Liver (tissue), 9 donors: ENCODE data around the gene CFAP77. TPM values are rescaled to one million over a fixed set of nuclear protein-coding genes. Genes with fewer than 3 reads are reported as not detected.

Experiments
- DNase-seq: peaks from one replicate; pipeline ENCODE4 v3.0.0-alpha.2; 2017; ENCODE audit warnings: low spot score
- H3K27ac ChIP-seq, 2 donors: one replicate each; pipeline ENCODE4 v1.7.0; 2013; ENCODE audit warnings: inconsistent platforms in 2 of 2, low read length in 2 of 2, control low read depth in 1 of 2, low read depth in 1 of 2, mild to moderate bottlenecking in 1 of 2
- H3K27me3 ChIP-seq, 4 donors: one replicate each; pipeline versions ENCODE4 v1.6.1 to v1.7.0; 2013; ENCODE audit warnings: low read length in 3 of 4, inconsistent platforms in 1 of 4, mild to moderate bottlenecking in 1 of 4, moderate library complexity in 1 of 4; ENCODE audit not compliant: control insufficient read depth in 4 of 4, insufficient read depth in 4 of 4
- H3K36me3 ChIP-seq, 4 donors: one replicate each; pipeline versions ENCODE4 v1.6.1 to v1.7.0; 2013; ENCODE audit warnings: low read length in 3 of 4, mild to moderate bottlenecking in 3 of 4, low read depth in 1 of 4, moderate library complexity in 1 of 4; ENCODE audit not compliant: control insufficient read depth in 4 of 4, insufficient read depth in 3 of 4
- H3K4me1 ChIP-seq, 4 donors: one replicate each; pipeline versions ENCODE4 v1.6.1 to v1.7.0; 2013; ENCODE audit warnings: low read length in 3 of 4, mild to moderate bottlenecking in 3 of 4, moderate library complexity in 1 of 4; ENCODE audit not compliant: control insufficient read depth in 4 of 4, insufficient read depth in 4 of 4
- H3K4me3 ChIP-seq, 3 donors: one replicate each; pipeline versions ENCODE4 v1.6.1 to v1.7.0; 2013; ENCODE audit warnings: low read length in 3 of 3, control low read depth in 1 of 3, low read depth in 1 of 3, mild to moderate bottlenecking in 1 of 3
- H3K9ac ChIP-seq, 2 donors: one replicate each; pipeline ENCODE4 v1.7.0; 2013; ENCODE audit warnings: low read length in 2 of 2, mild to moderate bottlenecking in 2 of 2, moderate library complexity in 2 of 2, control low read depth in 1 of 2, low read depth in 1 of 2
- H3K9me3 ChIP-seq, 4 donors: one replicate each; pipeline versions ENCODE4 v1.6.1 to v1.7.0; 2013; ENCODE audit warnings: low read length in 3 of 4; ENCODE audit not compliant: control insufficient read depth in 4 of 4
- EGR1 ChIP-seq, 2 donors: IDR thresholded peaks; 2 replicates each; pipeline ENCODE4 v1.6.1; 2016 to 2018; ENCODE audit warnings: antibody characterized with exemption in 2 of 2, low read depth in 2 of 2
- FOXA1 ChIP-seq: IDR thresholded peaks from 2 replicates; pipeline ENCODE4 v1.6.1; 2016; ENCODE audit warnings: antibody characterized with exemption
- FOXA2 ChIP-seq: IDR thresholded peaks from 2 replicates; pipeline ENCODE4 v1.6.1; 2016; ENCODE audit warnings: antibody characterized with exemption
- HNF4A ChIP-seq, 2 donors: conservative IDR thresholded peaks; 2 replicates each; pipeline ENCODE4 v1.6.1; 2016; ENCODE audit warnings: antibody characterized with exemption in 2 of 2, mild to moderate bottlenecking in 2 of 2
- HNF4G ChIP-seq: IDR thresholded peaks from 2 replicates; pipeline ENCODE4 v1.6.1; 2016; ENCODE audit warnings: antibody characterized with exemption
- JUND ChIP-seq, 2 donors: IDR thresholded peaks; 2 replicates each; pipeline ENCODE4 v1.6.1; 2016; ENCODE audit warnings: antibody characterized with exemption in 2 of 2
- NR2F2 ChIP-seq: IDR thresholded peaks from 2 replicates; pipeline ENCODE4 v1.6.1; 2016; ENCODE audit warnings: antibody characterized with exemption
- RAD21 ChIP-seq, 2 donors: IDR thresholded peaks; 2 replicates each; pipeline ENCODE4 v1.6.1; 2016; ENCODE audit warnings: antibody characterized with exemption in 2 of 2, mild to moderate bottlenecking in 2 of 2
- SP1 ChIP-seq: IDR thresholded peaks from 2 replicates; pipeline ENCODE4 v1.6.1; 2018; ENCODE audit warnings: antibody characterized with exemption, mild to moderate bottlenecking
- TAF1 ChIP-seq: conservative IDR thresholded peaks from 2 replicates; pipeline ENCODE4 v1.6.1; 2016; ENCODE audit warnings: antibody characterized with exemption, mild to moderate bottlenecking
- YY1 ChIP-seq: IDR thresholded peaks from 2 replicates; pipeline ENCODE4 v1.6.1; 2016; ENCODE audit warnings: antibody characterized with exemption, mild to moderate bottlenecking
- WGBS: extraction: QIAGEN DNeasy Blood & Tissue Kit; methylation state at CpG from one replicate; pipeline ENCODE4 v1.1.7; 2013; 5-methylcytosine and 5-hydroxymethylcytosine counted together
- polyA plus RNA-seq, 2 donors: library from polyadenylated mRNA; stranded (reverse) in 1 of 2; unstranded in 1 of 2; fragments of 200-250 nt in 1 of 2; fragments of >200 nt in 1 of 2; fragmentation: Nextera tagmentation in 1 of 2; extraction: Ambion mirVana in 1 of 2; gene quantifications; one replicate each; pipeline versions ENCODE4 v1.2.1 to v1.2.3, GENCODE V29; 2013 to 2015
- total RNA-seq, 2 donors: library from RNA; depleted of rRNA; stranded (reverse); fragments of >200 nt; gene quantifications; one replicate each; pipeline ENCODE4 v1.2.3, GENCODE V29; 2014
- TF ChIP-seq, protein P1 (sequence below): fragments of 150-350 bp; IDR thresholded peaks from 2 replicates; pipeline ENCODE4 v1.5.1; 2017; ENCODE audit warnings: improper control_type of control experiment, low read depth, low read length; ENCODE audit not compliant: missing input control
- TF ChIP-seq, protein P2 (sequence below): IDR thresholded peaks from 2 replicates; pipeline ENCODE4 v1.6.1; 2016; ENCODE audit warnings: antibody characterized with exemption
- TF ChIP-seq, protein P3 (sequence below): IDR thresholded peaks from 2 replicates; pipeline ENCODE4 v1.6.1; 2016; ENCODE audit warnings: antibody characterized with exemption
- TF ChIP-seq, protein P4 (sequence below): IDR thresholded peaks from 2 replicates; pipeline ENCODE4 v1.6.1; 2016; ENCODE audit warnings: antibody characterized with exemption, mild to moderate bottlenecking
- TF ChIP-seq, protein P5 (sequence below): IDR thresholded peaks from 2 replicates; pipeline ENCODE4 v1.6.1; 2016; ENCODE audit warnings: antibody characterized with exemption
- donor health status: healthy.
- donor health status: healthy.
- donor health status: healthy.
- donor health status: healthy.
- donor health status: healthy.

The CFAP77 gene
- total and polyA plus RNA-seq, 4 donors = not detected

DNA sequence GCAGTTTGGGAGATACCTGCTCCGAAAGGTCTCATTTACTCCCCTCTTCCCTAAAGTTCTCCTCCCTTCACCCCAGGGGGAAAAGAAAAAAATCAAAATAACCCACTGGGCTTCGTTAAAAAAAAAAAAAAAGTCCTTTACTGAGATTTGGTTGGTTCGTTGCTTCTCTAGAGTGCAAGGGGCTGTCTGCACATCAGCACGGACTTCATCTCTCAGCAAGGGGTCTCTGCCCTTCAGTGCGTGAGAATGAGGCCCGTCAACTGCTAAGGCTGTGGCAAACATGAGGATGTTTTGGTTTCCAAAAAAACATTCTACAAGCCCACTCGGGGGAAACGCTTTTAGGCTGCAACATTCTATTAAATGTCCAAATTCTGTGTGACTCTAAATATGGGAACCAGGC lies 182.4 kb downstream of the CFAP77 start:
- H3K27ac ChIP-seq = no peak overlapping the region
- no peak overlapping the region for H3K9ac ChIP-seq
- no peak for TF ChIP-seq FOXA1
- no peak for TF ChIP-seq HNF4A (conservative IDR thresholded peaks at IDR 0.05)
- TF ChIP-seq, protein P1, sequence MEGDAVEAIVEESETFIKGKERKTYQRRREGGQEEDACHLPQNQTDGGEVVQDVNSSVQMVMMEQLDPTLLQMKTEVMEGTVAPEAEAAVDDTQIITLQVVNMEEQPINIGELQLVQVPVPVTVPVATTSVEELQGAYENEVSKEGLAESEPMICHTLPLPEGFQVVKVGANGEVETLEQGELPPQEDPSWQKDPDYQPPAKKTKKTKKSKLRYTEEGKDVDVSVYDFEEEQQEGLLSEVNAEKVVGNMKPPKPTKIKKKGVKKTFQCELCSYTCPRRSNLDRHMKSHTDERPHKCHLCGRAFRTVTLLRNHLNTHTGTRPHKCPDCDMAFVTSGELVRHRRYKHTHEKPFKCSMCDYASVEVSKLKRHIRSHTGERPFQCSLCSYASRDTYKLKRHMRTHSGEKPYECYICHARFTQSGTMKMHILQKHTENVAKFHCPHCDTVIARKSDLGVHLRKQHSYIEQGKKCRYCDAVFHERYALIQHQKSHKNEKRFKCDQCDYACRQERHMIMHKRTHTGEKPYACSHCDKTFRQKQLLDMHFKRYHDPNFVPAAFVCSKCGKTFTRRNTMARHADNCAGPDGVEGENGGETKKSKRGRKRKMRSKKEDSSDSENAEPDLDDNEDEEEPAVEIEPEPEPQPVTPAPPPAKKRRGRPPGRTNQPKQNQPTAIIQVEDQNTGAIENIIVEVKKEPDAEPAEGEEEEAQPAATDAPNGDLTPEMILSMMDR = no peak
- no peak for TF ChIP-seq FOXA2
- no peak for TF ChIP-seq TAF1
- TF ChIP-seq EGR1 (IDR thresholded peaks at IDR 0.05; ENCODE audit: low read depth in 2 of 2) = no peak
- TF ChIP-seq, protein P2, sequence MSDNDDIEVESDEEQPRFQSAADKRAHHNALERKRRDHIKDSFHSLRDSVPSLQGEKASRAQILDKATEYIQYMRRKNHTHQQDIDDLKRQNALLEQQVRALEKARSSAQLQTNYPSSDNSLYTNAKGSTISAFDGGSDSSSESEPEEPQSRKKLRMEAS = no peak
- TF ChIP-seq NR2F2 = no peak
- TF ChIP-seq SP1 = no peak
- TF ChIP-seq HNF4G = no peak
- TF ChIP-seq, protein P3, sequence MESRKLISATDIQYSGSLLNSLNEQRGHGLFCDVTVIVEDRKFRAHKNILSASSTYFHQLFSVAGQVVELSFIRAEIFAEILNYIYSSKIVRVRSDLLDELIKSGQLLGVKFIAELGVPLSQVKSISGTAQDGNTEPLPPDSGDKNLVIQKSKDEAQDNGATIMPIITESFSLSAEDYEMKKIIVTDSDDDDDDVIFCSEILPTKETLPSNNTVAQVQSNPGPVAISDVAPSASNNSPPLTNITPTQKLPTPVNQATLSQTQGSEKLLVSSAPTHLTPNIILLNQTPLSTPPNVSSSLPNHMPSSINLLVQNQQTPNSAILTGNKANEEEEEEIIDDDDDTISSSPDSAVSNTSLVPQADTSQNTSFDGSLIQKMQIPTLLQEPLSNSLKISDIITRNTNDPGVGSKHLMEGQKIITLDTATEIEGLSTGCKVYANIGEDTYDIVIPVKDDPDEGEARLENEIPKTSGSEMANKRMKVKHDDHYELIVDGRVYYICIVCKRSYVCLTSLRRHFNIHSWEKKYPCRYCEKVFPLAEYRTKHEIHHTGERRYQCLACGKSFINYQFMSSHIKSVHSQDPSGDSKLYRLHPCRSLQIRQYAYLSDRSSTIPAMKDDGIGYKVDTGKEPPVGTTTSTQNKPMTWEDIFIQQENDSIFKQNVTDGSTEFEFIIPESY = no peak
- TF ChIP-seq, protein P4, sequence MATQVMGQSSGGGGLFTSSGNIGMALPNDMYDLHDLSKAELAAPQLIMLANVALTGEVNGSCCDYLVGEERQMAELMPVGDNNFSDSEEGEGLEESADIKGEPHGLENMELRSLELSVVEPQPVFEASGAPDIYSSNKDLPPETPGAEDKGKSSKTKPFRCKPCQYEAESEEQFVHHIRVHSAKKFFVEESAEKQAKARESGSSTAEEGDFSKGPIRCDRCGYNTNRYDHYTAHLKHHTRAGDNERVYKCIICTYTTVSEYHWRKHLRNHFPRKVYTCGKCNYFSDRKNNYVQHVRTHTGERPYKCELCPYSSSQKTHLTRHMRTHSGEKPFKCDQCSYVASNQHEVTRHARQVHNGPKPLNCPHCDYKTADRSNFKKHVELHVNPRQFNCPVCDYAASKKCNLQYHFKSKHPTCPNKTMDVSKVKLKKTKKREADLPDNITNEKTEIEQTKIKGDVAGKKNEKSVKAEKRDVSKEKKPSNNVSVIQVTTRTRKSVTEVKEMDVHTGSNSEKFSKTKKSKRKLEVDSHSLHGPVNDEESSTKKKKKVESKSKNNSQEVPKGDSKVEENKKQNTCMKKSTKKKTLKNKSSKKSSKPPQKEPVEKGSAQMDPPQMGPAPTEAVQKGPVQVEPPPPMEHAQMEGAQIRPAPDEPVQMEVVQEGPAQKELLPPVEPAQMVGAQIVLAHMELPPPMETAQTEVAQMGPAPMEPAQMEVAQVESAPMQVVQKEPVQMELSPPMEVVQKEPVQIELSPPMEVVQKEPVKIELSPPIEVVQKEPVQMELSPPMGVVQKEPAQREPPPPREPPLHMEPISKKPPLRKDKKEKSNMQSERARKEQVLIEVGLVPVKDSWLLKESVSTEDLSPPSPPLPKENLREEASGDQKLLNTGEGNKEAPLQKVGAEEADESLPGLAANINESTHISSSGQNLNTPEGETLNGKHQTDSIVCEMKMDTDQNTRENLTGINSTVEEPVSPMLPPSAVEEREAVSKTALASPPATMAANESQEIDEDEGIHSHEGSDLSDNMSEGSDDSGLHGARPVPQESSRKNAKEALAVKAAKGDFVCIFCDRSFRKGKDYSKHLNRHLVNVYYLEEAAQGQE = no peak
- WGBS = 77% methylated on average over 8 of the region's 8 CpGs
- H3K27me3 ChIP-seq = peaks cover 0 to 21% (median 5%) of the 10 kb centered on the region in 4 donors
- no peak for DNase-seq
- H3K9me3 ChIP-seq = no peaks in the 10 kb centered on the region
- no peak overlapping the region for H3K4me3 ChIP-seq
- H3K36me3 ChIP-seq = peaks cover 0 to 20% (median 18%) of the 10 kb centered on the region in 4 donors
- peaks cover 0 to 5% (median 2%) of the 10 kb centered on the region in 4 donors for H3K4me1 ChIP-seq

DNA sequence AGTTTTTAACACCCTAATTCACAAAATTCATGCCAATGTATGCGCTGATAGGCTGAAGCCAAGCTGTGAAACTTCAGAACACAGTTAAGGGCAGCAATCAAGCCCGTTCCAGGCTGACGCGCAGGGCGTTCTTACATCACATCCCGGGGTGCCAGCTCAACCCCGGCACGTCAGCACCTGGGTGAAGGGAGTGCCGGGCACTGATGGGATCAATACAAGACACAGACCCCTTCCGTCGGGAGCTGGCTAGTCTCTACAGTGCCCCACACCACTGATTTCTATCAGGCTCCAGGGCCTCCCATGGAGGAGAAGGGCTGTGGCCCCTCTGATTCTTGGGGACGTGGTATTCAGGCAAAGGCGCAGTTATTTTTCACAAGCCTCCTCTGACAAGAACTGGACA lies 184.4 kb downstream of the CFAP77 start:
- WGBS = 96% methylated on average over 13 of the region's 13 CpGs
- TF ChIP-seq FOXA1 (no peak), HNF4G (no peak), NR2F2 (no peak), EGR1 (IDR thresholded peaks at IDR 0.05; ENCODE audit: low read depth in 2 of 2) (no peak), TAF1 (no peak), JUND (IDR thresholded peaks at IDR 0.05) (no peak), YY1 (no peak), SP1 (no peak), RAD21 (IDR thresholded peaks at IDR 0.05) (no peak)
- TF ChIP-seq, protein P5, sequence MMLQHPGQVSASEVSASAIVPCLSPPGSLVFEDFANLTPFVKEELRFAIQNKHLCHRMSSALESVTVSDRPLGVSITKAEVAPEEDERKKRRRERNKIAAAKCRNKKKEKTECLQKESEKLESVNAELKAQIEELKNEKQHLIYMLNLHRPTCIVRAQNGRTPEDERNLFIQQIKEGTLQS = no peak
- TF ChIP-seq, protein P1 = no peak
- TF ChIP-seq, protein P3 = no peak
- no peak for DNase-seq
- H3K36me3 ChIP-seq = peaks cover 0 to 24% (median 19%) of the 10 kb centered on the region in 4 donors
- peaks cover 0 to 8% (median 0%) of the 10 kb centered on the region in 4 donors for H3K27me3 ChIP-seq
- no peaks in the 10 kb centered on the region for H3K9me3 ChIP-seq
- no peak overlapping the region for H3K27ac ChIP-seq
- H3K4me1 ChIP-seq = peaks cover 0 to 5% (median 2%) of the 10 kb centered on the region in 4 donors
- H3K9ac ChIP-seq = no peak overlapping the region
- H3K4me3 ChIP-seq = no peak overlapping the region
